GM12878 (cell line): Measurements from ENCODE around the gene IL17RC. TPM values are rescaled to one million over a fixed set of nuclear protein-coding genes. Genes with fewer than 3 reads are reported as not detected.

Experiments
- ATAC-seq: fragments of 200-7000 bp; cut with Tn5 transposase; 3 replicates; pipeline ENCODE4 v1.9.1; 2020; ENCODE audit warnings: mild to moderate bottlenecking, moderate library complexity
- BruUV-seq: library from RNA; stranded (reverse); fragments of 400-500 nt; replicated peaks from 2 replicates; lab custom pipeline; 2021; lab: Mats Ljungman, UMichigan
- CTCF ChIA-PET: fragments of 300-600 bp; sonication (Branson Sonifier 250); formaldehyde crosslinking; extraction: SDS; loops from one replicate; lab custom pipeline; 2021; ENCODE audit warnings: inconsistent platforms; lab: Yijun Ruan, JAX
- POLR2A ChIA-PET: fragments of 350-600 bp; formaldehyde crosslinking; extraction: SDS; loops from one replicate; lab custom pipeline; 2021; ENCODE audit warnings: inconsistent platforms; lab: Charles Lee
- RAD21 ChIA-PET: fragments of 300-600 bp; sonication (Branson Sonifier 250); formaldehyde crosslinking; loops from one replicate; lab custom pipeline; 2023; ENCODE audit warnings: antibody characterized with exemption; ENCODE audit not compliant: unreplicated experiment; lab: Charles Lee
- SMC1A ChIA-PET: fragments of 300-600 bp; sonication (Branson Sonifier 250); formaldehyde crosslinking; loops from one replicate; lab custom pipeline; 2023; ENCODE audit not compliant: unreplicated experiment, uncharacterized antibody; lab: Charles Lee
- DNase-seq: peaks from one replicate; pipeline ENCODE4 v3.0.0-alpha.2; 2011; ENCODE audit warnings: low read depth, low spot score
- FAIRE-seq: peaks from 3 replicates; lab custom pipeline; 2011; peaks lifted over from hg19 to GRCh38; lab: Jason Lieb, UNC
- H2AFZ ChIP-seq: 2 replicates; pipeline ENCODE4 v1.6.0; 2011; ENCODE audit warnings: low read depth, low read length, control low read depth; ENCODE audit not compliant: control insufficient read depth
- H3K27ac ChIP-seq: 2 replicates; pipeline ENCODE4 v1.5.1; 2011; ENCODE audit warnings: control low read depth; ENCODE audit not compliant: control insufficient read depth, insufficient read depth
- H3K27me3 ChIP-seq, 2 experiments: replicated peaks in 1 of 2; 2 replicates each; pipeline versions ENCODE4 v1.6.0 to v1.6.1; 2011; ENCODE audit warnings: low read length in 1 of 2; ENCODE audit not compliant: control insufficient read depth in 2 of 2, insufficient read depth in 2 of 2
- H3K36me3 ChIP-seq, 2 experiments: 2 replicates each; pipeline ENCODE4 v1.5.1; 2011; ENCODE audit warnings: low read length in 1 of 2; ENCODE audit not compliant: control insufficient read depth in 2 of 2, insufficient read depth in 2 of 2
- H3K4me1 ChIP-seq: 2 replicates; pipeline ENCODE4 v1.6.1; 2011; ENCODE audit warnings: mild to moderate bottlenecking, low read length, moderate library complexity, mixed read lengths; ENCODE audit not compliant: control insufficient read depth, insufficient read depth
- H3K4me2 ChIP-seq: 2 replicates; pipeline ENCODE4 v1.6.0; 2011; ENCODE audit warnings: control low read depth; ENCODE audit not compliant: control insufficient read depth, insufficient read depth
- H3K4me3 ChIP-seq: fragments of 200-600 bp; sonication (generic); 2 replicates; pipeline ENCODE4 v1.5.1; 2016
- H3K79me2 ChIP-seq: 2 replicates; pipeline ENCODE4 v1.6.0; 2011; ENCODE audit warnings: low read length; ENCODE audit not compliant: control insufficient read depth, insufficient read depth
- H3K9ac ChIP-seq: 2 replicates; pipeline ENCODE4 v1.8.0; 2011; ENCODE audit warnings: low read length, control low read depth, mixed read lengths; ENCODE audit not compliant: control insufficient read depth, insufficient read depth
- H3K9me3 ChIP-seq: replicated peaks from 3 replicates; pipeline ENCODE4 v1.5.1; 2011; ENCODE audit warnings: mild to moderate bottlenecking, low read length; ENCODE audit not compliant: control insufficient read depth, insufficient read depth
- H4K20me1 ChIP-seq: 2 replicates; pipeline ENCODE4 v1.6.0; 2011; ENCODE audit not compliant: control insufficient read depth, insufficient read depth
- BHLHE40 ChIP-seq, 2 experiments: fragments of 450-650 bp in 1 of 2; IDR thresholded peaks; 2 replicates each; pipeline ENCODE4 v1.6.1; 2011 to 2017; ENCODE audit warnings: low read depth in 2 of 2, borderline replicate concordance in 1 of 2, improper control_type of control experiment in 1 of 2, low read length in 1 of 2, mild to moderate bottlenecking in 1 of 2
- CBFB ChIP-seq: IDR thresholded peaks from 2 replicates; pipeline ENCODE4 v1.6.1; 2016; ENCODE audit warnings: antibody characterized with exemption, low read depth
- RELB ChIP-seq: fragments of 450-650 bp; IDR thresholded peaks from 2 replicates; pipeline ENCODE4 v1.6.1; 2017; ENCODE audit warnings: low read depth, mild to moderate bottlenecking, moderate library complexity
- SMAD5 ChIP-seq: IDR thresholded peaks from 2 replicates; pipeline ENCODE4 v1.6.1; 2016; ENCODE audit warnings: antibody characterized with exemption, low read depth
- ZBTB33 ChIP-seq: fragments of 450-650 bp; IDR thresholded peaks from 2 replicates; pipeline ENCODE4 v1.6.1; 2017; ENCODE audit warnings: mild to moderate bottlenecking
- ZNF622 ChIP-seq: fragments of 450-650 bp; IDR thresholded peaks from 2 replicates; pipeline ENCODE4 v1.6.1; 2017; ENCODE audit warnings: mild to moderate bottlenecking, inconsistent platforms
- WGBS: methylation state at CpG from one replicate; pipeline ENCODE4 v1.1.6; 2016; ENCODE audit warnings: low lambda C conversion rate; ENCODE audit not compliant: insufficient replicate concordance, insufficient coverage; ENCODE audit errors: missing lambda C conversion rate; 5-methylcytosine and 5-hydroxymethylcytosine counted together
- in situ Hi-C: fragments of 300-500 bp; cut with MboI; formaldehyde crosslinking; loops from 9 replicates; pipeline ENCODE4 v1.14.3; 2018; ENCODE audit warnings: mixed read lengths
- intact Hi-C: fragments of 100-400 bp; cut with micrococcal nuclease; formaldehyde crosslinking; loops from one replicate; pipeline ENCODE4 v1.14.2; 2022; ENCODE audit not compliant: unreplicated experiment
- polyA plus RNA-seq, 11 experiments: library from polyadenylated mRNA; depleted of rRNA in 4 of 11; unstranded in 6 of 11; stranded (reverse) in 5 of 11; fragments of >200 nt; fragmentation: Nextera tagmentation in 4 of 11; fragmentation: Illumina TruSeq in 1 of 11; extraction: Ambion mirVana in 4 of 11; extraction: Trizol in 1 of 11; gene quantifications; 1 replicate in 1 of 11; 2 replicates in 10 of 11; pipeline versions ENCODE4 v1.2.1 to v1.2.3, GENCODE V29; 2011 to 2016; ENCODE audit warnings: inconsistent platforms in 2 of 11, missing spikeins in 2 of 11, low read depth in 1 of 11
- total RNA-seq, 4 experiments: library from RNA; depleted of rRNA in 3 of 4; stranded (reverse); fragments of >200 nt in 3 of 4; fragmentation: Illumina TruSeq in 1 of 4; extraction: Trizol in 1 of 4; gene quantifications; 2 replicates each; pipeline versions ENCODE4 v1.2.1 to v1.2.3, GENCODE V29; 2013 to 2021
- TF ChIP-seq, protein P1 (sequence below): fragments of 450-650 bp; IDR thresholded peaks from 2 replicates; pipeline ENCODE4 v1.6.1; 2016; ENCODE audit warnings: mild to moderate bottlenecking

The IL17RC gene
- total and polyA plus RNA-seq, 10 of the 15 experiments (the other 5 are each of a cell fraction or from before 2014, with no cell fraction given) = 0.07 to 4.4 (median 0.34) TPM; not detected in 3

- TF ChIP-seq RELB = peak; percentile 22; the same call in 1 of the 2 replicates
Measured at GRCh38 chr3:9897408-9898372, 19.2 kb upstream of the IL17RC start (continued).

GRCh38 chr3:9898467-9899241 is 18.2 kb upstream of the IL17RC start:
- peaks cover 0 to 2% of the 10 kb centered on the region in 2 experiments; a peak in 2 of 4 replicates for H3K36me3 ChIP-seq
- no peak overlapping the region for H2AFZ ChIP-seq
- BruUV-seq = no TSS peak
- H3K9ac ChIP-seq = no peak overlapping the region
- DNase-seq (no peak), ATAC-seq (peak; percentile 21), FAIRE-seq (no peak)
- RAD21 ChIA-PET = interaction anchor here (1.1 to 1.6 kb wide), 3 partner anchors 19 to 34 kb away, joined by 3 to 5 read pairs (median 4); no protein-coding TSS in a partner anchor
- H4K20me1 ChIP-seq = no peaks in the 10 kb centered on the region
- TF ChIP-seq SMAD5 (no peak), ZBTB33 (0 out of 2 replicates have a peak, but pooled peaks have one; percentile 58), BHLHE40 (IDR thresholded peaks at IDR 0.05; ENCODE audit: borderline replicate concordance in 1 of 2, low read depth in 2 of 2, low read length in 1 of 2) (peak in 1 of 2 experiments; percentile 41; a peak in 1 of 4 replicates), ZNF622 (no peak), CBFB (no peak)
- TF ChIP-seq, protein P1, sequence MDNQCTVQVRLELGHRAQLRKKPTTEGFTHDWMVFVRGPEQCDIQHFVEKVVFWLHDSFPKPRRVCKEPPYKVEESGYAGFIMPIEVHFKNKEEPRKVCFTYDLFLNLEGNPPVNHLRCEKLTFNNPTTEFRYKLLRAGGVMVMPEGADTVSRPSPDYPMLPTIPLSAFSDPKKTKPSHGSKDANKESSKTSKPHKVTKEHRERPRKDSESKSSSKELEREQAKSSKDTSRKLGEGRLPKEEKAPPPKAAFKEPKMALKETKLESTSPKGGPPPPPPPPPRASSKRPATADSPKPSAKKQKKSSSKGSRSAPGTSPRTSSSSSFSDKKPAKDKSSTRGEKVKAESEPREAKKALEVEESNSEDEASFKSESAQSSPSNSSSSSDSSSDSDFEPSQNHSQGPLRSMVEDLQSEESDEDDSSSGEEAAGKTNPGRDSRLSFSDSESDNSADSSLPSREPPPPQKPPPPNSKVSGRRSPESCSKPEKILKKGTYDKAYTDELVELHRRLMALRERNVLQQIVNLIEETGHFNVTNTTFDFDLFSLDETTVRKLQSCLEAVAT = 0 out of 2 replicates have a peak, but pooled peaks have one; percentile 24
- peaks cover 1% of the 10 kb centered on the region for H3K79me2 ChIP-seq
- peaks cover 8% of the 10 kb centered on the region for H3K4me1 ChIP-seq
- POLR2A ChIA-PET = interaction anchor here (1.2 kb wide), 1 partner anchor 9 kb away, joined by 4 read pairs; no protein-coding TSS in a partner anchor
- H3K9me3 ChIP-seq = no peaks in the 10 kb centered on the region
- 92% methylated on average over 8 of the region's 8 CpGs for WGBS
- CTCF ChIA-PET = interaction anchor here (1.0 to 2.0 kb wide), 2 partner anchors 15 to 34 kb away, joined by 3 to 7 read pairs; no protein-coding TSS in a partner anchor
- no peak overlapping the region for H3K4me2 ChIP-seq
- H3K27me3 ChIP-seq = no peaks in the 10 kb centered on the region
- in situ Hi-C loops = no loop called here
- intact Hi-C loops = no loop called here
- no peak overlapping the region for H3K27ac ChIP-seq
- H3K4me3 ChIP-seq = no peak overlapping the region
- SMC1A ChIA-PET = interaction anchor here (0.9 to 1.3 kb wide), 3 partner anchors 9 to 33 kb away, joined by 3 to 4 read pairs (median 4); no protein-coding TSS in a partner anchor
